HG03521 (cell line): ENCODE data around the gene CHRNA5.

ENCODE experiments used
- ATAC-seq: cut with Tn5 transposase; IDR thresholded peaks from one replicate; pipeline ENCODE4 v1.9.1; 2021; ENCODE audit warnings: mild to moderate bottlenecking, moderate library complexity; ENCODE audit not compliant: unreplicated experiment

CHRNA5 gene

DNA sequence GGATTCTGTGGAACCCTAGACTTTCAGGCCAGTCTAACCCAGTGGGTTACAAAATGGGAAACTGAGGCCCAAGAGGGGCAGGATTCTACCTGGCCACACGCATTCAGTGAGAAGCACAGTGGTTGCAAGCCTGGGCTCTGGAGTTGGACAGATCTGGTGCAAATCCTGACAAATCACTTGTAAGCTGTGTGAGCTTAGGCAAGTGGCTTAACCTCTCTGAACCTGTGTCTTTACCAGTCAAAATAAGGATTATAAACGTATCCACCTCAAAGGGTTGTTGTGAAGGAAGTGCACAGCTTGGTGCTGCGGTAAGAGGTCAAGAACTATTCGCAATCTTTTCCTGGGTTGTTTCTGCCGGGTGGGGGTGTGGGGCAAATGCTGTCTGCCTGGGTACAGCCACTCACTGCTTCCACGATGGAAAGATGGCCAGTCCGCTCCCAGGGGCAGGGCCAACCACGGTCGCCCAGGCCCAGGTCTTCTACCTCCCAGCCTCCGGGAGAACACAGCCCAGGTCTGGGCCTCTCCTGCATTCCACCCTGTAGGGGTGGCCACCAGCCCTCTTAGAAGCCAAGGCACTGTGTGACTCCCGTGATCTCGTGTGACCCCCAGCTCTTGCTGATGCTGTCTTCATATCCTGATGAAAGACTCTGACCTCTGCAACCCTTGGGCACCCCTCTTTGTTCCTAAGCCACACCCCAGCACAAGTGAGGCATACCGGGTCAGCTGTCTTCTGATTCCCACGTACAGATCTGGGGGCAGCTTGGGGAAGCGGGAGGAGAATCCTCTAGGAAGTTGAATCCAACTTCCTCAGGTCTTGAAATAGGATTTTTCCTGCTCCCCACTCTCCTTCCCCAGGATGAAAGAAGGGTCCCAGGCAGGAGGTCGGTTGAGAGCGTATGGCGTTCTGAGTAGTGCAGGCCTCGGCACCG is 54.0 kb downstream of the CHRNA5 start:
- ATAC-seq: no peak

DNA sequence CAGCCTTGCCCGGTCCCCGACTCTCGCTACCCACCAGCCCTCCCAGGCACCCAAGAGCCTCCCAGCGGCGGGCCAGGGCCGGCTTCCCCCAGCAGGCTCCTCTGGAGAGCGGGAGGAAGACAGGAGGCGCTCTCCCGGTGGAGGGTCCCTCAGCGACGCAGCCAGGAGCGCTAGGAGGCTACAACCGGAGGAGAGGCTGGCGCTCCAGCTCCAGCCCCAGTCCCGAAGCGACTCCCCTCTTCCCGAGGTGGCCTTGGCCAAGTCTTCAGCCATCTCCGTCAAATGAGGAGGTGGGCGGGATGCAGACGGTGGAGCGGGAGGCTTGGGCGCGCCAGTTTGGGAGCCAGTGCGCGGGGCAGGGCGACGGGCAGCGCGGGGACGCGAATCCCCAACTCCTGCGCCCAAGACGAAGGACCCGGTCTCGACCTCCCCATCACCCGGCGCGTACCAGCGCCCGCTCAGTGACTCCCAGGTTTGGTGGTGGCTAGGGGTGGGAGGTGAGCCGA is 54.8 kb downstream of the CHRNA5 start:
- ATAC-seq: no peak

DNA sequence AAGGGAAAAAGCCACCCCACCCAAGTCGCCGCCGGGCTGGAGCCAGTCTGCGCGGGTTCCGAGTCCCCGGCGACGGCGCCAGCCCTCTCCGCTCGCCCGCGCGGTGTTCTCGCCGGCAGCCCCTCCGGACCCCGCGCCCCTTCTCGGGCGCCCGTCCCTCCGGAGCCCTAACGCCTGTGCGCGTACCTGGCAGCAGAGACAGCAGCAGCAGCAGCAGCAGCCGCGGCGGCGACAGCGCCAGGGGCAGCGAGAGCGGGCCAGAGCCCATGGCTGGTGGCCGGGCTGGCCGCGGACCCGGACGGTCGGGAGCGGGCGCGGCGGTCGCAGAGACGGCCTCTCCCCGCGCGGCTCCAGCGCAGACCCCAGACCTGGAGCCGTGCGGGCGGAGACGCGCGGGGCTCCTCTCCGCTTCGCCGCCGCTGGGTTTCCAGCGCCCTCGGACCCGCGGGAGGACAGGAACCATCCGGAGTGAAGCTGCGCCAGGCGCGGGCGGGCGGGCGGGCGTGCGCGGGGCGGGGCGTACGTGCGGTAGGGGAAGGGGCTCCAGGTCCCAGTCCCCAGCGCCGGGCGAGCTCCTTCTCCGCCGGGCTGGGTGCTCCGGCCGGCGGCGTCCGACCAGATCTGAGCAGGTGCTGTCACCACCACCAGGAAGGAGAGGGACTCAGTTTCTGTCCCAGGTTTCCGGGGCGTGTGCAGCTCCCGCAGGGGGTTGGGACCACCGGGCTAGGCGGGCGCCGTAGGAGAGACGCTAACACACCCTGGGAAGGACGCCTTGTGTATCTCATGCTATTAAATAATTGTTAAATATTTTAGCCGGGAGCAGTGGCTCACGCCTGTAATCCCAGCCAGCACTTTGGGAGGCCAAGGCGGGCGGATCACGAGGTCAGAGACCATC is 55.5 kb downstream of the CHRNA5 start, which contains the start of gene CHRNA3:
TSS of gene CHRNA3 (minus strand) at position 470 of the 895 bp plus-strand sequence. CDS start at position 268, 202 bp downstream.
- ATAC-seq: no peak

DNA sequence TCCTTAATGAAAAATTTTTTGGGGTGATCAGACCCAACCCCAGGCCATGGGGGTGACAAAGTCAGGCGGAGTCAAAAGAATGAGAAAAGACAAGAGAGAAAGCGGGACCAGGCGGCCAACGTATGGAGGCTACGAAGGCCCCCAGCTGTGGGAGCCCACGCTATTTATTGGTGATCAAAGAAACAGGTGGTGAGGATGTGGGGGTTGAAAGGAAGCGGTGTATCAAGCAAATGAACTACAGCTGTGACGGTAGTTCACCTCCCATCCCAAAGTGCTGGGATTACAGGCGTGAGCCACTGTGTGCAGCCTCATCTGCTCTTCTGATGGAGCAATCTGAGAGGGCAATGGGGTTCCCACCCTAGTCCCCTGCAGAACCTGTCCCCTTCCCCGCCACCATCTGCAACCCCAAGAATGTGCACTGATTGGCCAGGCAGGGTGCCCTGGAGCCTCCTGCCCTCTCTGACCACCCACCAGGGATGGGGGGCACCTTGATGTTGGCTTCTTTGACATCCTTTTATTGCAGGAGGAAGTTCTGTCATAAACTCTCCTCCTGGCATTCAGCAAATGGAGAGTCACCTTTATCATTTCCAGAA is 56.6 kb downstream of the CHRNA5 start:
- ATAC-seq: no peak

GRCh38 chr15:78623786-78624497 is 58.6 kb downstream of the CHRNA5 start:
- ATAC-seq: no peak

DNA sequence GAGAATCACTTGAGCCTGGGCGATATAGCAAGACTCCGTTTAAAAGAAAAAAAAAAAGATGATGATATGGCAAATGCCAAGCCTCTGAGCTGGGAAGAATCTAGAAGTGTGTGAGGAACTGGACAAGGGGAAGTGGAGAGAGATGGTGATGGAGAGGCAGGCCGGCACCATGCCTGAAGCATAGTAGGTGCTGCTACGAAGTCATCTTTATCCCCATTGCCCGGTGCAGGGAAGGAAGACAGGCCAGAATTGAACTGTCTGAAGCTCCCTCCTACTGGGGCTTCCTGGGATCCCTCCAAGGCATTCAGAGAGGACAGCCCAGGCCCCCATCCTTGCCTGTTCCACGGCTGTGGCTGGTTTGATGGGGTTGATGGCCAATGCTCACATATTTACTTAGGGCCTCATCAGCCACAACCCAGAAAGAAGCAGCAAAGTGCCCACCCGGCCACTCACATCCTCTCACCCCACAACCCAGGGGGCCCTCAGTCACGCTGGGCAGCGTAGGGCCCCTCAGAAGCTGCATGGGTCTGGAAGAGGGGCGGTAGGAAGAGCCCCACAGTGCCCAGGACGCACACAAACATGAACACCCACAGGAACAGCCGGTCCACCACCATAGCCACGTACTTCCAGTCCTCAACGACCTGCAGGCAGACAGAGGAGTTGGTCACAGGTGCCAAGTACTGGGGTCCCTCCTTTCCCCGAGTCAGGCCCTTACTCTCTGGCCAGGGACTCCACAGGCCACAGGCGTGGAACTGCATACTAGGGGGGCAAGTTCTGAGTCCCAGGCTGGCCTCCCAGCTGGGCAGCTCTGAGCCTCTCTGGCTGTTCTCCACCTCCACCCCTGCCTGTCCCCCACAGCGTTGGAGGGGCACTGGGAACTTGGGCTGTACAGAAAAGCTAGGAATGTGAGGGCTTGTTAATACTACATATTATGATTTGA is 59.6 kb downstream of the CHRNA5 start:
- ATAC-seq: no peak

DNA sequence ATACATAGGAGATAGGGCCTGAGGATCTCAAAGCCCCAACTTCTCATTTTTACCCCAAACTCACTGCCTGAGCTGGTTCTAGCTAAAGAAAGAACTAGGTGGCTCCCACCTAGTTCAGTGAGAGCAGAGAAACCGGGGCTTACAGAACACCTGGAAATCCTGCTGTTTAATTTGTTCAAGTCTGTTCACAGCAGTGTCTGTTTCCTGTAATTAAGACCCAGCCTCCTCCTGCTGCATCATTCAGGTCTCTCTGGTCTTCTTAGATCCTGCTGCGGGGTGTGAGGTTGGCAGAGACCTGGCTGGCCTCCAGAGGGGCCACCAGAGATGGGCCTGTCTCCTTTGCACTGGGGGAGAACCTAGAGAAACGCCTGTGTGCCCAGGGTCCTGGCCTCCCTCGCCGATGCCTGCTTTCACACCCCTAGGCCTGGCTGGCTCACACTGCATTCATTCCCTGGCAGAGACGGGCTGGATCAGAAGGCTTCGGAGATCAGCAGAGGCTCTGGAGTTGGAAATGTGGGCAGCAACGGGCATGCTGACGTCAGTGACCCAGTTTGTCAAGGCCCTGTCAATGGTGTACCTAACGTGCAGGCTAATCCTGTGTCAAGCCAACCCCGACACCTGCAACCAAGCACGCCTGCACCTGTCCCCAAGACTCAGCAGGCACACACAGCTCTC is 60.4 kb downstream of the CHRNA5 start:
- ATAC-seq: no peak

DNA sequence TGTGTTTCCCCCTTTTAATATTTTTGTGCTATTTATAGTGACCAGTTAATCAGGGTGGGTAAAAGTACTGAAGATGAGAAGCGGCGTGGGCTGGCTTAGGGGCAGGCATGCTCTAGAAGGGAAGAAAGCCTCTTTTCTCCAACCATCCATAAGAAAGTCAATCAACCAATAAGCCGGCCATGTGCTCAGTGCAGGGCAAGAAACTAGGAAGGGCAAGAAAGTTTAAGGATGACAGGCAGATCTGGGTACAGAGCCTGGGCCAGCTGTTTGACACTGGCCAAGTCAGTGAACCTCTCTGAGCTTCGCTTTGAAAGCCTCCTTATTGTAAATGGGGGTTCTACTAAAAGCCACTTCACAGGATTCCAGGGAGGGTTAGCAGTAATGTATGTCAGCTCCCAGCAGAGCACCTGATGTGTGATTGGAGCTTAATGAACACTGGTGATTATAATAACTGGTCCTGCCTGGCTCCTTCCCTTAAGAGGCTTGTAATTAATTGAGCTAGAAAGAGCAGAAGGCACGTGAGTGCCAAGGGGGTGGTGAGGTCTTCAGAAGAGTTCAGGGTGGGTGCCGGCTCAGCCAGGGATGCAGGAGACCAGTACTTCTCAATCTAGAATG is 61.2 kb downstream of the CHRNA5 start:
- no peak for ATAC-seq

GRCh38 chr15:78627348-78627747 is 62.0 kb downstream of the CHRNA5 start:
- no peak for ATAC-seq

- ATAC-seq: no peak
Observed at GRCh38 chr15:78628227-78628626, 62.9 kb downstream of the CHRNA5 start.

GRCh38 chr15:78629031-78629715 is 63.9 kb downstream of the CHRNA5 start:
- ATAC-seq: no peak

GRCh38 chr15:78629716-78630065 is 64.4 kb downstream of the CHRNA5 start:
- ATAC-seq: no peak

GRCh38 chr15:78630886-78631633 is 65.7 kb downstream of the CHRNA5 start:
- ATAC-seq: no peak

DNA sequence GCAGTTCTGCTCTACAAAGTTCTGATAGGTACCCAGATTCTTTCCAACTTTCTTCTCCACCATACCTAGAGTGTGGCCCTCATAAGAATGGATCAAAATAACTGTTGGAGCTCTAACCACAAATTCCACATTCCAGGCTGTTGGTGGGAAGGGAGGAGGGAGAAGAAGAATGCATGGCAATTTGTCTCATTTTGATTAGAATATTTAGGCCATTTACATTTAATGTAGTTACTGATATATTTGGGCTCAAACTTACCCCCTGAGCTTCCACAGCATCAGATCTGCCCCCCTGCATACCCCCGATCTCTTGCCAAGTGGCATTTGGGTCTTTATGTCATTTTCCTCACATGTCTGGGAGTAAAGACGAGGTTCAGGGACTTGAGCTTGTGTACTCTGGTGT is 68.0 kb downstream of the CHRNA5 start:
- no peak for ATAC-seq

DNA sequence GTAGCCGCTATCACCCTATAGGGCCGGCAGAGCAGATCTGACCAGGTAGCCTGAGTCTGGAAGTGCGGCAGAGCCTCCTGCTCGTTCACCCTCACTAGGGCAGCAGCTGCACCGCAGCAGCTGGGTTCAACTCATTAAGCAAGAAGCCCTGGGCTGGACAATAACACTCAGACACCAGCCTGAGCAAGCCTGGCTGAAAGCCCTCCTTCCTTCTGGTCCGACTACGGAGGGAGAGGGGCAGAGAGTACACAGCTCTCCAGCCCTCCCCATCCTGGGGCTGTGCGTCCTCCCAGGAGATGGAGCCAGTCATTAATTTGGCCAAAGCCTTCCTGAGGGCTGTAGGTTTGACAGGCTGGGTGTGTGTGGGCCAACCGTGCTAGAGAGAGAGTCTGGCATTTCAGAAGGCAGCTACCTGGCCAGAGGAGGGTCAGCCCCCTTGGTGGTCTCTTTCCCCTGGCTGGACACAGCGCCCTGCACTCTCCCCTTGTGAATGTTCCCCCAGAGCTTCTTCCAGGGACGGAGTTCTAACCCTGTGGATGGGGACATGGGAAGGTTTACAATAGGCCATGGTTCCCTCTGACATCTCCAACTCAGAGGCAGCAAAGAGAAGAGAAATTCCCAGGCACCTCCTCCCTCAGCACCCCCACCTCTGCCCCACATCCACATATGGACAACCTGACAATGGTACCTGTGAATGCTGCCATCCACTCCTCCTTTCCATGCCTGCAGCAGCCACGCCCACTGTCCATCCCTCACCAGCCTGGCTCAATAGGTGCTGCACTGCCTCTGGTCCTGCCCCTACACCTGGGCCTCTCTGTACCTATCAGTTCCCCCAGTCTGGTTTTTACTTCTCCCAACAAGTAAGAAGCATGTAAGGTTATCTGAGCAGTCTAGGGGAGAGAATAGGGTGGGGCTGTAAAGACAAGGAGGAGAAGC is 69.2 kb downstream of the CHRNA5 start:
- no peak for ATAC-seq

GRCh38 chr15:78635346-78635745 is 70.0 kb downstream of the CHRNA5 start:
- no peak for ATAC-seq
